Muscle layer of colon (tissue), 2 donors: Measurements from ENCODE around the gene FGFR1OP2.

Experiments
- H3K27ac ChIP-seq: one replicate; pipeline ENCODE4 v1.7.0; 2013; ENCODE audit warnings: low read depth, mild to moderate bottlenecking, low read length, moderate library complexity
- H3K27me3 ChIP-seq, 2 donors: one replicate each; pipeline ENCODE4 v1.7.0; 2013; ENCODE audit warnings: low read length in 2 of 2, mild to moderate bottlenecking in 2 of 2; ENCODE audit not compliant: insufficient read depth in 2 of 2, control insufficient read depth in 1 of 2
- H3K36me3 ChIP-seq: one replicate; pipeline ENCODE4 v1.7.0; 2013; ENCODE audit warnings: mild to moderate bottlenecking, low read length; ENCODE audit not compliant: insufficient read depth
- H3K4me1 ChIP-seq: one replicate; pipeline ENCODE4 v1.7.0; 2013; ENCODE audit warnings: mild to moderate bottlenecking, low read length; ENCODE audit not compliant: insufficient read depth
- H3K4me3 ChIP-seq, 2 donors: one replicate each; pipeline ENCODE4 v1.7.0; 2013; ENCODE audit warnings: low read length in 2 of 2, low read depth in 1 of 2, mild to moderate bottlenecking in 1 of 2, moderate library complexity in 1 of 2
- H3K9ac ChIP-seq: one replicate; pipeline ENCODE4 v1.7.0; 2013; ENCODE audit warnings: low read length
- H3K9me3 ChIP-seq: one replicate; pipeline ENCODE4 v1.7.0; 2013; ENCODE audit warnings: mild to moderate bottlenecking, low read length
- donor health status: abdominal sarcoma.
- donor health status: Adenocarcinoma of cecum.

FGFR1OP2 gene

DNA sequence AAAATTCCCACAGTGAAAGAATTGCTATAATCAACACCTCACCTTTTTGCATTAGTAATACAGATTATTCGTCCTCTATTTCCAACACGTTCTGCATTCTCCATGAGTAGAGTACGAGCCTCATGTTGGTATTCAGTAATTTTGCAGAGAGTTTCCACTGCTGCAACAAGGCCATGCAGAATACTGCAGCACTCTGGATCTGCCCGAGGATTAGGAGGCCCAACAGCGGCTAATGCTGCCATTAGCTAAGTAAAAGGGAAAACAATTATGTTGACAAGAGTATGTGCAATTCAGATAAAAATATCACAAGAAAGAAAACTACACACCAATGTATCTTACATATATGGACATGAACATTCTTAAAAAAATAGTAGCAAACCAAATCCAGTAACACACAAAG lies 9.6 kb upstream of the FGFR1OP2 start:
- H3K36me3 ChIP-seq, result peaks cover 35% of the 10 kb centered on the region

DNA sequence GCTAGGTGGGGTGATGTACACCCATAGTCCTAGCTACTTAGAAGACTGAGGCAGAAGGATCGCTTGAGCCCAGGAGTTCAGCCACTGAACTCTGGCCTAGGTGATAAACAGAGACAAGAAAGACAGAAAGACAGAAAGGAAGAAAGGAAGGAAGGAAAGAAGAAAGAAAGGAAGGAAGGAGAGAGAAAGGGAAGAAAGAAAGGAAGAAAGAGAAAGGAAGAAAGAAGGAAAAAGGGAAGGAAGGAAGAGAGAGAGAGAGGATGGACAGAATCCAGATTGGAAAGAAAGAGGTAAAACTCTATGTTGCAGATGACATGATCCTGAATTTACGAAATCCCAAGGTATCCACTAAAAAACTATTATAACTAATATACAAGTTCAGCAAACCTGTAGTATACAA lies 8.7 kb upstream of the FGFR1OP2 start:
- Histone ChIP-seq H3K36me3 (peaks cover 35% of the 10 kb centered on the region), H3K4me1 (no peaks in the 10 kb centered on the region), H3K9me3 (no peaks in the 10 kb centered on the region), H3K27ac (no peak overlapping the region), H3K27me3 (no peaks in the 10 kb centered on the region), H3K4me3 (no peak overlapping the region), H3K9ac (no peak overlapping the region)

More for the DNA sequence above, 9.6 kb upstream of the FGFR1OP2 start:
- no peak overlapping the region for H3K9ac ChIP-seq
- H3K27me3 ChIP-seq, result no peaks in the 10 kb centered on the region
- no peaks in the 10 kb centered on the region for H3K9me3 ChIP-seq
- H3K4me1 ChIP-seq, result no peaks in the 10 kb centered on the region
- H3K4me3 ChIP-seq, result no peak overlapping the region
- H3K27ac ChIP-seq, result no peak overlapping the region

DNA sequence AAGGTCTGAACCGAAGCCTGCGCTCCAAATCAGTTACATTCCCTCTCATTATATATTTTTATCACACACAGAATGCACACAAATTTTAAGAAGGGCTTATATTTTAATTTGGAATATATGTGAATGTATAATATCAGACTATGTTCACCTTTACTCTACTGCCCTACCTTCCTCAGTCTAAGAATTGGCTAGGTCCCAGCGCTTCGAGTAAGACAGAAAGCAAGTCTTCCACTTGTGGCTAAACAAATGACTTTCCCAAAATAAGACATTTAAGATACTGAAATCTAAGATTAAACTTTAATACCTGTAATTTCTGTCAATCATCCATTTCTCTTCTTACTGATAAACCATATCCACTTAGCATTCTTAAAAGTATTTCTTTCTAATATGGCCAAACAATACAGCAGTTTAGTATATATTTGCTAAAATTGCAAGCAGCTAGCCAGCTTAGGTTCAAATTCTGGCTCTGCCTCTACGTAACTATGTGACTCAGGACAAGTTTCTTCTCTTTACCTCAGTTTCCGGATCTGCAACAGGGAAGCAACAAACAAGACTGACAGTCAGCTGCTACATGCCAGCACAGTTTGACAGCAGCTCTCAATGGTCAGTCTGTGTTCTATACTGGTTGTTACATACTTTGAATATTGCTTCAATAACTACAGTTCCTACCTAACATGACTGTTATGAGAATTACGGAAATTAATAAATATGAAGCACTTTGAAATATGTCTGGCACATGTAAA lies 2.5 kb upstream of the FGFR1OP2 start:
- Histone ChIP-seq H3K27ac (no peak overlapping the region), H3K27me3 (no peaks in the 10 kb centered on the region), H3K4me3 (no peak overlapping the region), H3K9me3 (no peaks in the 10 kb centered on the region), H3K36me3 (peaks cover 5% of the 10 kb centered on the region), H3K4me1 (peaks cover 21% of the 10 kb centered on the region), H3K9ac (no peak overlapping the region)

DNA sequence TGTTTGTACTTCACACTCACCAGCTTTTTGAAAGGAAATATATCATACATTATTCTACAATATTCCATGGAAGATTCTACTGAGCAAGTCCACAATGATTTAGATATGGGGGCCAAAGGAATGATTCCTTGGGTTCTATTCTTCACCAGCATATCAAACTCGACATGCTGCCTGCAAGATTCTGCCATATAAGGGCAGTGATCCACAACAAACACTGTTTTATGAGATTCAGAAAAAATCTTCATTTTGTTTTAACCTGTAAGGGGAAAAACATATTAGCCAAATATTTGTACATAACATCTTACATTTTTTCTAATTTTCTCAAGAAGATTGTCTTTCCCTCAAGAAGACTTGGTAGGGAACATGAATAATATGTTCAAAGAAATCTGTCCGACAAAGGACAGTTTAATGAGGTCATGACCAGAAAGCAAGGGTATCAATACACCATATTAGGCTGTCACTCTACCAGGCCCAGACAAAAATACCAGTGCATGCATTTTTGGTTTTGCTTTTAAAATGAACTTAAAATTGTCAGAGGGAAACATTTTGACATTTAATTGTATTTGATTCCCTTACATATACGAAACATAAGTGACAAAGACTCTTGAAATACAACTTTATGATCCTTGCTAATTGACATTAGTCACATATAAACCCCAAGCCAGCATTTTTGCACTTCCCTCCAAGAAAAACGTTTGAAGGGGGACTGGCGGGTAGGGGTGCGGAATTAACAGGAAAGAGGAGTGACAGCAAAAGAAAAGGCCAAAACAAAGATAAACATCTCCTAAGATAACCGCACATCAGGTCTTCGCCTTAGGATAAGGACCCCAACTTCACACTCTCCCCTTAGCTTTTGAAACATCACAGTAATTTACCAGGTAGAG lies 1.5 kb upstream of the FGFR1OP2 start:
- H3K9ac ChIP-seq, result peak overlapping the region; percentile 62
- H3K9me3 ChIP-seq, result no peaks in the 10 kb centered on the region
- peaks cover 5% of the 10 kb centered on the region for H3K36me3 ChIP-seq
- H3K4me3 ChIP-seq, result peak overlapping the region; percentile 68 to 92
- H3K27ac ChIP-seq, result peak overlapping the region; percentile 99
- H3K4me1 ChIP-seq, result peaks cover 21% of the 10 kb centered on the region
- H3K27me3 ChIP-seq, result no peaks in the 10 kb centered on the region

DNA sequence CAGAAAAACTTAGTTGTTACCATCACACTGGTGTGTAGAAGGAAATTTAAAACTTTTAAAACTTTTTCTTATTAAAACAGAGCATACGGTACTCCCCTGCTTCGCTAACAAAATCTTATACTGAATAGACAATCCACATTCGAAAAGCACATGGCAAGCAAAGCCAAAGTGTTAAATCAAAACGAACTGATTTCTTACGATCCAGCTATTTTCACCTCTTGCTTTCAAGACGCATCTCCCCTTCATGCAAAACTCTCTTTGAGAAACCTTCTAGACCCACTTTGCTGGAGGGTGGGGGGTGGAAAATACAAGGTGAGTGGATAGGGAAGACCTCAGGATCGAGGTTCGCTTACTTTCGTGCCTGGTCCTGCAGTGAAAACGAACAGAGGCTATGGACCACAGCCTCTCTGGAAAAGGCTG lies 817 bp upstream of the FGFR1OP2 start:
- Histone ChIP-seq H3K36me3 (peaks cover 3% of the 10 kb centered on the region), H3K4me1 (peaks cover 21% of the 10 kb centered on the region), H3K9me3 (no peaks in the 10 kb centered on the region), H3K4me3 (peak overlapping the region; percentile 68 to 92), H3K27ac (peak overlapping the region; percentile 99), H3K9ac (peak overlapping the region; percentile 62), H3K27me3 (no peaks in the 10 kb centered on the region)

DNA sequence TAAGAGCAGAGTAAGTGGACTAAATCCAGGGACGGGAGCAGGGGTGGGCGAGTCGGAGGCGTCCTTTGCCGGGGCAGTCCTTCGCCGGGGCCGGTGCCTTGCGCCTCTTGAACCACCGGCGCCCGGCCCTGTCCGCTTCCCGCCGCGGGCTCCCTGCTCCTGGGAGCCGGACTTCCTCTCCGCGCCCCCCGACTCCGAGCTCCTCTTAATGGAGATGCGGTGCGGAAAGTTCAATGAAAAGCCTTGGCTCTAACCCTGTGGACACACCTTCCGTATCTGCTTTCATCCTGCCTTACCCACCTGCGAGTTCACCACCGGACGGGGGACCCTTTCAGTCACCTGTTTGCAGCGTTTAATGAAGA lies 412 bp downstream of the FGFR1OP2 start:
- no peaks in the 10 kb centered on the region for H3K27me3 ChIP-seq
- H3K9me3 ChIP-seq, result no peaks in the 10 kb centered on the region
- no peaks in the 10 kb centered on the region for H3K36me3 ChIP-seq
- peak overlapping the region; percentile 99 for H3K27ac ChIP-seq
- H3K9ac ChIP-seq, result peak overlapping the region; percentile 62
- H3K4me1 ChIP-seq, result peaks cover 21% of the 10 kb centered on the region
- H3K4me3 ChIP-seq, result peak overlapping the region; percentile 68 to 92

DNA sequence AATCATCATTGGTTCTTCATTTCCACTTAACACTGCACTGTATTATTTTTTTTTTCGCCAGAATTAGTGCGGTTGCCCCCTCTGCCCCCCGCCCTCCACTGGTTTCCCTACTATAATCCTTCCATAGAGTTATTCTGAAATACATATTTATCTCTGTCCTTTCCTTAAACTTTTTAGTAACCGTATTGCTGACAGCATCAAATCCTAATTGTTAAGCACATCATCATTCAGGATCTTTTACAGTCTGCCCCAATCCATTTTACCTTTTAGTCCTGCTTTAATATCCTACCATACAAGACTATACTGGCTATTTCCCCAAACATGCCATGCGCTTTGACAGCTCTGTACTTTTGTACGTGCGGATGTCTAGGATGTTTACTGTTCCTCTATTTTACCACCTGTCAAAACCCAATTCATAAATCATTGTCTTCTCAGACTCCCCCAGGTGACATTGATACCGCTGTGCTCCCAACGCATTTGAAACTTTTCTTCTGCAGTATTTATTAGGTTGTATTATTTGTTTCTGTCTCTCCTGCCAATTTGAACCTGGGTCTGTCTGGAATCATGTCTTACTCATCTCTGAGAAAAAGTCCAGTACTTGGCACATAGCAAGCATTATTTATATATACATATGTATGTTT lies 1.0 kb downstream of the FGFR1OP2 start:
- Histone ChIP-seq H3K9me3 (no peaks in the 10 kb centered on the region), H3K27me3 (no peaks in the 10 kb centered on the region), H3K9ac (peak overlapping the region; percentile 62), H3K36me3 (no peaks in the 10 kb centered on the region), H3K27ac (peak overlapping the region; percentile 99), H3K4me3 (peak overlapping the region; percentile 68 to 92), H3K4me1 (peaks cover 21% of the 10 kb centered on the region)

DNA sequence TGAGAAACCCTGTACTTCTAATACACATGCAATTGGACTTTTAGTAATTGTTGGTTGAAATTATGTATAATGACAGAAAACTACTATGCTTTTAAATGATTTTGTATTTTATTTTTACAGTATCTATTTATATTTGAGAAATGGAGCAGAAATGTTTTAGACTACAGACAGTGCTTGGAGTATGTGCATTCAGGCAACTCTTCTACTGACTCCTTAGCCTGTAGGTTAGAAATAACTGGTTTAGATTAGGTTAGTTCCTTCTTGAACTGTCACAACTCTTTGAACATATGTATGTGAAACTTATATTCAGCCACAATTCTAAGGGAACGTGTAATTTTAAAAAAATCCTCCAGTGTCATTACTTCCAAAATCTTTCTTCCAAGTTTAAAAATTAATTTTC lies 1.7 kb downstream of the FGFR1OP2 start:
- Histone ChIP-seq H3K9me3 (no peaks in the 10 kb centered on the region), H3K27ac (no peak overlapping the region), H3K27me3 (no peaks in the 10 kb centered on the region), H3K4me1 (peaks cover 21% of the 10 kb centered on the region), H3K4me3 (no peak overlapping the region), H3K9ac (no peak overlapping the region), H3K36me3 (no peaks in the 10 kb centered on the region)

DNA sequence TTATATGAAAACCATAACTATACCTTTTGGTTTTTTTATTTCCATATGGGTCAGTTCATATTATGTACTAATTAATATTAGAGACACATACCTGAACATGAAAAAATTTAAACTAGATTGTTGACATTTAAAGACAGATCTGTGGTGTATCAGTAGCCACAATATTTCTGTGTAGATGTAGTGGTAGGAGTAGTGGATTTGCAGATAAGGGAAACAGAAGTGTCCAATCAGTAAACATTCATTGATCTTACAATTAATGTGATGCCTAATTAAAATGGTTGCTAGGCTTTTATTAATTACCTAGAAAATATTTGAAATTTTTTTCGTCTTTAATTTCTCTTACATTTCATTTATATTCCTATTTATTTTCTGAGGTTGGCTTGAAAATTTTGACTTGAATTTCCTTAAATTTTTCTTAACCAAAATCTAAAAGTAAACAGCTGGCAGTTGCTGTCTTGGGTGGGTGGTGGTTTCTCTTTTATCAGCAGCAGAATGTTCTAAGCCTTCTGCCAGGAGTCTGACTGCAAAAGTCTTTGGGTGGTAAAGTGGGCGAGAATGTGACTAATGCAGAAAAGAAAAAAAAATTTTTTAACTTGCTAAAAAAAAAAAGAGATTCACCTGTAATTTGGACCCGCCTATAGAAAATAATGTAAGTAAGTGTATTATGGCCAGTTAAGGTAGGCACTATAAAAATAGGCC lies 2.4 kb downstream of the FGFR1OP2 start:
- no peaks in the 10 kb centered on the region for H3K36me3 ChIP-seq
- H3K9ac ChIP-seq, result no peak overlapping the region
- no peak overlapping the region for H3K27ac ChIP-seq
- H3K27me3 ChIP-seq, result no peaks in the 10 kb centered on the region
- H3K4me1 ChIP-seq, result peaks cover 20% of the 10 kb centered on the region
- H3K4me3 ChIP-seq, result no peak overlapping the region
- no peaks in the 10 kb centered on the region for H3K9me3 ChIP-seq

DNA sequence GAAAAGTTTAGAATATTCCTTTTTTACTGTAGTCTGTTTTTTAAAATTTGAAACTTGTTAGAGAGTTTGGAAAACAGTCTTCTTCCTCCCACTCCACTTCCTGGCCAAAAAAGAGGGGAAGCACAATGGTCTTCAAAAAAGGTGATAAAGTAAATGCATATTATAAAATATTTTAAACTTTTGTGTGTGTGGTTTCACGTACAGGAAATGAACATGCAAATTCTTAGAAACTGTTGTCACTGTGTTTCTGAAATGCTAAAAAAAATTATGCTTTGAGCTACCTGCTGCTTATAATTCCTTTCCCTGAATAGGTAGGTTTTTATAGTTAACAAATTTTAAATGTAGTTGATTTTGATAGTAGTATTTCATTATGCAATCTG lies 2.9 kb downstream of the FGFR1OP2 start:
- no peak overlapping the region for H3K9ac ChIP-seq
- no peak overlapping the region for H3K4me3 ChIP-seq
- H3K27ac ChIP-seq, result no peak overlapping the region

DNA sequence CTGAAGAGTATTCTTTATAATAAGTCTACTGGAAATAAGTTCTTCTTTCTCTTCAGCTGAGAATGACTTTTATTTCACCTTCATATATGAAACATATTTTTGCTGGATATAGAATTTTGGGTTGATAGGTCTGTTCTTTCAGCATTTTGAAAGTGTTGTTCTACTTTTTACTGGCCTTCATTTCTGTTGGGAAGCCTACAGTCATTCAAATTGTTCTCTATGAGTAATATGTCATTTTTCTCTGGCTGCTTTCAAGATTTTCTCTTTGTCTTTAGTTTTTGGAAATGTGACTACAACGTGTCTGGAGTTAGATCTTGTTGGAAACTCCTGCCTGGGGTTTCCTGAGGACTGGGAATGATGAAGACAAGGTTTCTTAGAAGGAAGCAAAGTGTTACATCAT lies 10.0 kb downstream of the FGFR1OP2 start:
- Histone ChIP-seq H3K4me1 (peaks cover under 1% of the 10 kb centered on the region), H3K36me3 (no peaks in the 10 kb centered on the region), H3K27me3 (no peaks in the 10 kb centered on the region), H3K4me3 (no peak overlapping the region), H3K9ac (no peak overlapping the region), H3K9me3 (no peaks in the 10 kb centered on the region), H3K27ac (no peak overlapping the region)

More for the DNA sequence above, 2.9 kb downstream of the FGFR1OP2 start:
- Histone ChIP-seq H3K4me1 (peaks cover 15% of the 10 kb centered on the region), H3K27me3 (no peaks in the 10 kb centered on the region), H3K9me3 (no peaks in the 10 kb centered on the region), H3K36me3 (no peaks in the 10 kb centered on the region)
